ENCODE results near the gene TRAK1.

Gene TRAK1

GRCh38 chr3:42229942-42230688 is 139.0 kb downstream of the TRAK1 start:
- DNase-seq (ENCODE audit: low read depth in 2 of 2) = no peak

- no peak for DNase-seq (ENCODE audit: low read depth in 2 of 2)
Measured at GRCh38 chr3:42230860-42231259, 139.7 kb downstream of the TRAK1 start.

GRCh38 chr3:42235532-42235931 is 144.4 kb downstream of the TRAK1 start:
- DNase-seq (ENCODE audit: low read depth in 2 of 2) = no peak

GRCh38 chr3:42236611-42237010 is 145.5 kb downstream of the TRAK1 start:
- DNase-seq (ENCODE audit: low read depth in 2 of 2) = no peak

GRCh38 chr3:42246091-42246490 is 154.9 kb downstream of the TRAK1 start:
- no peak for DNase-seq (ENCODE audit: low read depth in 2 of 2)

- peak in 1 of 2 donors; percentile 38 for DNase-seq (ENCODE audit: low read depth in 2 of 2)
Measured at GRCh38 chr3:42247576-42248027, 156.4 kb downstream of the TRAK1 start.

- no peak for DNase-seq (ENCODE audit: low read depth in 2 of 2)
Measured at GRCh38 chr3:42250761-42251160, 159.6 kb downstream of the TRAK1 start.

GRCh38 chr3:42254566-42254965 is 163.4 kb downstream of the TRAK1 start:
- DNase-seq (ENCODE audit: low read depth in 2 of 2) = no peak

- no peak for DNase-seq (ENCODE audit: low read depth in 2 of 2)
Measured at GRCh38 chr3:42256135-42256819, 165.1 kb downstream of the TRAK1 start.

GRCh38 chr3:42257007-42257406 is 165.8 kb downstream of the TRAK1 start:
- no peak for DNase-seq (ENCODE audit: low read depth in 2 of 2)

- no peak for DNase-seq (ENCODE audit: low read depth in 2 of 2)
Measured at GRCh38 chr3:42262525-42262924, 171.4 kb downstream of the TRAK1 start.

- no peak for DNase-seq (ENCODE audit: low read depth in 2 of 2)
Measured at GRCh38 chr3:42263354-42264346, 172.5 kb downstream of the TRAK1 start.

- no peak for DNase-seq (ENCODE audit: low read depth in 2 of 2)
Measured at GRCh38 chr3:42264399-42265058, 173.4 kb downstream of the TRAK1 start.

GRCh38 chr3:42265059-42265991 is 174.2 kb downstream of the TRAK1 start:
- DNase-seq (ENCODE audit: low read depth in 2 of 2) = no peak

- DNase-seq (ENCODE audit: low read depth in 2 of 2) = no peak
Measured at GRCh38 chr3:42266085-42266484, 174.9 kb downstream of the TRAK1 start, which contains the start of gene CCK. TSS of gene CCK (minus strand) at chr3:42266185. CDS start at chr3:42263630, 2,555 bp downstream.

- DNase-seq (ENCODE audit: low read depth in 2 of 2) = no peak
Measured at GRCh38 chr3:42267878-42268277, 176.7 kb downstream of the TRAK1 start.

GRCh38 chr3:42269647-42270046 is 178.5 kb downstream of the TRAK1 start:
- no peak for DNase-seq (ENCODE audit: low read depth in 2 of 2)

- DNase-seq (ENCODE audit: low read depth in 2 of 2) = no peak
Measured at GRCh38 chr3:42270561-42270960, 179.4 kb downstream of the TRAK1 start.

GRCh38 chr3:42271786-42272185 is 180.6 kb downstream of the TRAK1 start:
- DNase-seq (ENCODE audit: low read depth in 2 of 2) = no peak

- no peak for DNase-seq (ENCODE audit: low read depth in 2 of 2)
Measured at GRCh38 chr3:42273361-42273760, 182.2 kb downstream of the TRAK1 start.
